Measurements from ENCODE around the gene SMAD3.

The SMAD3 gene

GRCh38 chr15:67176195-67176971 lies 111.0 kb downstream of the SMAD3 start (continued):
- TF ChIP-seq ZNF518A (tag by site-specific recombination; conservative IDR thresholded peaks at IDR 0.05; ENCODE audit: low read depth): no peak
- no peak for TF ChIP-seq ZNF416 (tag by site-specific recombination; IDR thresholded peaks at IDR 0.05)
- peak; percentile 69; the same call in 1 of the 2 replicates for TF ChIP-seq ZNF692 (tag by site-specific recombination; IDR thresholded peaks at IDR 0.05)
- no peak for TF ChIP-seq MZF1 (tag by site-specific recombination; IDR thresholded peaks at IDR 0.05; ENCODE audit: borderline replicate concordance)
- no peak for TF ChIP-seq ZNF624 (tag by site-specific recombination; IDR thresholded peaks at IDR 0.05)
- peak; percentile 45; the same call in 1 of the 2 replicates for TF ChIP-seq KLF16 (tag by site-specific recombination; IDR thresholded peaks at IDR 0.05)
- no peak for TF ChIP-seq ZNF433 (tag by site-specific recombination; IDR thresholded peaks at IDR 0.05; ENCODE audit: low read depth)
- TF ChIP-seq TSHZ1 (tag by site-specific recombination; IDR thresholded peaks at IDR 0.05; ENCODE audit: borderline replicate concordance): no peak
- no peak for TF ChIP-seq ZNF423 (tag by site-specific recombination; IDR thresholded peaks at IDR 0.05)
- no peak for TF ChIP-seq BCL11A (tag by site-specific recombination; IDR thresholded peaks at IDR 0.05; ENCODE audit: low read depth)
- TF ChIP-seq SETDB1 (IDR thresholded peaks at IDR 0.05; ENCODE audit: insufficient read length, low read length): no peak
- TF ChIP-seq IKZF3 (tag by site-specific recombination; IDR thresholded peaks at IDR 0.05): no peak
- TF ChIP-seq ZSCAN23 (tag by site-specific recombination; IDR thresholded peaks at IDR 0.05): no peak
- TF ChIP-seq PRDM1 (tag by site-specific recombination; IDR thresholded peaks at IDR 0.05): peak; percentile 79
- no peak for TF ChIP-seq ZNF645 (tag by site-specific recombination; IDR thresholded peaks at IDR 0.05)
- no peak for TF ChIP-seq TRIM28 (IDR thresholded peaks at IDR 0.05; ENCODE audit: borderline replicate concordance, low read length)
- no peak for TF ChIP-seq ZNF473 (tag by site-specific recombination; IDR thresholded peaks at IDR 0.05)
- TF ChIP-seq ZNF704 (tag by site-specific recombination; IDR thresholded peaks at IDR 0.05): no peak
- TF ChIP-seq ZNF202 (tag by site-specific recombination; IDR thresholded peaks at IDR 0.05; ENCODE audit: borderline replicate concordance): no peak
- TF ChIP-seq ZNF529 (tag by site-specific recombination; IDR thresholded peaks at IDR 0.05; ENCODE audit: insufficient replicate concordance): no peak
- no peak for TF ChIP-seq GLIS2 (tag by site-specific recombination; IDR thresholded peaks at IDR 0.05)
- TF ChIP-seq ZNF580 (tag by site-specific recombination; IDR thresholded peaks at IDR 0.05): no peak
